HEK293 (cell line): ENCODE results near the gene LRFN3.

Source experiments
- ATF2 ChIP-seq: fragments of 450-650 bp; formaldehyde crosslinking; IDR thresholded peaks from 2 replicates; pipeline ENCODE4 v1.5.1; 2016; ENCODE audit warnings: missing biosample characterization, missing genetic modification characterization, low read depth
- EGR2 ChIP-seq: fragments of 450-650 bp; formaldehyde crosslinking; IDR thresholded peaks from 2 replicates; pipeline ENCODE4 v1.5.1; 2016; ENCODE audit warnings: low read depth, missing biosample characterization, missing genetic modification characterization
- GLI2 ChIP-seq: fragments of 450-650 bp; formaldehyde crosslinking; IDR thresholded peaks from 2 replicates; pipeline ENCODE4; 2017; ENCODE audit warnings: missing biosample characterization, missing genetic modification characterization, low read depth, borderline replicate concordance
- IKZF3 ChIP-seq: fragments of 450-650 bp; IDR thresholded peaks from 2 replicates; pipeline ENCODE4 v1.5.0; 2018; ENCODE audit warnings: missing biosample characterization, mild to moderate bottlenecking, missing genetic modification characterization, moderate library complexity
- KLF7 ChIP-seq: fragments of 450-650 bp; formaldehyde crosslinking; IDR thresholded peaks from 2 replicates; pipeline ENCODE4 v1.5.1; 2016; ENCODE audit warnings: missing biosample characterization, missing genetic modification characterization, borderline replicate concordance
- KLF9 ChIP-seq: fragments of 450-650 bp; formaldehyde crosslinking; IDR thresholded peaks from 2 replicates; pipeline ENCODE4 v1.5.1; 2016; ENCODE audit warnings: missing biosample characterization, missing genetic modification characterization, low read depth
- MZF1 ChIP-seq: fragments of 450-650 bp; formaldehyde crosslinking; IDR thresholded peaks from 2 replicates; pipeline ENCODE4 v1.5.1; 2017; ENCODE audit warnings: missing biosample characterization, missing genetic modification characterization, borderline replicate concordance
- PATZ1 ChIP-seq: fragments of 450-650 bp; formaldehyde crosslinking; IDR thresholded peaks from 2 replicates; pipeline ENCODE4 v1.5.1; 2016; ENCODE audit warnings: missing biosample characterization, missing genetic modification characterization
- PBX3 ChIP-seq: sonication (generic); formaldehyde crosslinking; IDR thresholded peaks from 2 replicates; pipeline ENCODE4 v1.8.1; 2022; ENCODE audit warnings: mild to moderate bottlenecking, moderate library complexity, missing genetic modification reagents
- SP7 ChIP-seq: fragments of 450-650 bp; formaldehyde crosslinking; IDR thresholded peaks from 2 replicates; pipeline ENCODE4 v1.5.1; 2016; ENCODE audit warnings: missing biosample characterization, missing genetic modification characterization
- ZBTB1 ChIP-seq: fragments of 450-650 bp; formaldehyde crosslinking; IDR thresholded peaks from 2 replicates; pipeline ENCODE4 v1.5.1; 2016; ENCODE audit warnings: missing biosample characterization, missing genetic modification characterization
- ZEB2 ChIP-seq: fragments of 450-650 bp; formaldehyde crosslinking; IDR thresholded peaks from 2 replicates; pipeline ENCODE4 v1.5.1; 2016; ENCODE audit warnings: missing biosample characterization, missing genetic modification characterization
- ZNF10 ChIP-seq: fragments of 450-650 bp; formaldehyde crosslinking; IDR thresholded peaks from 2 replicates; pipeline ENCODE4 v1.5.1; 2017; ENCODE audit warnings: missing biosample characterization, missing genetic modification characterization
- ZNF114 ChIP-seq: fragments of 450-650 bp; formaldehyde crosslinking; IDR thresholded peaks from 2 replicates; pipeline ENCODE4 v1.5.0; 2017; ENCODE audit warnings: missing biosample characterization, missing genetic modification characterization
- ZNF157 ChIP-seq: fragments of 450-650 bp; formaldehyde crosslinking; IDR thresholded peaks from 2 replicates; pipeline ENCODE4 v1.5.1; 2016; ENCODE audit warnings: missing biosample characterization, missing genetic modification characterization
- ZNF214 ChIP-seq: fragments of 450-650 bp; formaldehyde crosslinking; IDR thresholded peaks from 2 replicates; pipeline ENCODE4 v1.5.1; 2017; ENCODE audit warnings: missing biosample characterization, mild to moderate bottlenecking, missing genetic modification characterization, borderline replicate concordance
- ZNF221 ChIP-seq: fragments of 450-650 bp; formaldehyde crosslinking; IDR thresholded peaks from 2 replicates; pipeline ENCODE4 v1.5.1; 2017; ENCODE audit warnings: missing biosample characterization, missing genetic modification characterization, borderline replicate concordance
- ZNF266 ChIP-seq: fragments of 450-650 bp; formaldehyde crosslinking; IDR thresholded peaks from 2 replicates; pipeline ENCODE4 v1.5.1; 2016; ENCODE audit warnings: missing biosample characterization, missing genetic modification characterization, low read depth
- ZNF292 ChIP-seq: fragments of 450-650 bp; formaldehyde crosslinking; IDR thresholded peaks from 2 replicates; pipeline ENCODE4 v1.5.1; 2016; ENCODE audit warnings: low read depth, missing biosample characterization, missing genetic modification characterization, borderline replicate concordance
- ZNF311 ChIP-seq: fragments of 450-650 bp; formaldehyde crosslinking; IDR thresholded peaks from 2 replicates; pipeline ENCODE4 v1.5.1; 2017; ENCODE audit warnings: missing biosample characterization, missing genetic modification characterization, borderline replicate concordance
- ZNF335 ChIP-seq: fragments of 450-650 bp; formaldehyde crosslinking; conservative IDR thresholded peaks from 2 replicates; pipeline ENCODE4 v1.5.1; 2016; ENCODE audit warnings: missing biosample characterization, missing genetic modification characterization
- ZNF404 ChIP-seq: fragments of 450-650 bp; formaldehyde crosslinking; IDR thresholded peaks from 2 replicates; pipeline ENCODE4 v1.5.1; 2017; ENCODE audit warnings: missing biosample characterization, missing genetic modification characterization
- ZNF449 ChIP-seq: fragments of 450-650 bp; formaldehyde crosslinking; IDR thresholded peaks from 2 replicates; pipeline ENCODE4 v1.5.1; 2017; ENCODE audit warnings: missing biosample characterization, mild to moderate bottlenecking, missing genetic modification characterization, moderate library complexity
- ZNF514 ChIP-seq: fragments of 450-650 bp; formaldehyde crosslinking; IDR thresholded peaks from 2 replicates; pipeline ENCODE4 v1.5.1; 2016; ENCODE audit warnings: missing biosample characterization, missing genetic modification characterization
- ZNF521 ChIP-seq: fragments of 450-650 bp; formaldehyde crosslinking; IDR thresholded peaks from 2 replicates; pipeline ENCODE4 v1.5.1; 2017; ENCODE audit warnings: missing biosample characterization, mild to moderate bottlenecking, missing genetic modification characterization
- ZNF544 ChIP-seq: fragments of 450-650 bp; formaldehyde crosslinking; IDR thresholded peaks from 2 replicates; pipeline ENCODE4 v1.5.0; 2017; ENCODE audit warnings: missing biosample characterization, missing genetic modification characterization
- ZNF548 ChIP-seq: fragments of 450-650 bp; formaldehyde crosslinking; IDR thresholded peaks from 2 replicates; pipeline ENCODE4 v1.5.1; 2016; ENCODE audit warnings: missing biosample characterization, missing genetic modification characterization
- ZNF558 ChIP-seq: fragments of 450-650 bp; formaldehyde crosslinking; IDR thresholded peaks from 2 replicates; pipeline ENCODE4 v1.5.1; 2016; ENCODE audit warnings: missing biosample characterization, missing genetic modification characterization
- ZNF580 ChIP-seq: fragments of 450-650 bp; formaldehyde crosslinking; IDR thresholded peaks from 2 replicates; pipeline ENCODE4 v1.5.1; 2016; ENCODE audit warnings: missing biosample characterization, missing genetic modification characterization
- ZNF600 ChIP-seq: fragments of 450-650 bp; formaldehyde crosslinking; IDR thresholded peaks from 2 replicates; pipeline ENCODE4 v1.5.1; 2016; ENCODE audit warnings: missing biosample characterization, missing genetic modification characterization
- ZNF623 ChIP-seq: fragments of 450-650 bp; formaldehyde crosslinking; IDR thresholded peaks from 2 replicates; pipeline ENCODE4 v1.5.1; 2016; ENCODE audit warnings: missing biosample characterization, missing genetic modification characterization
- ZNF660 ChIP-seq: fragments of 450-650 bp; IDR thresholded peaks from 2 replicates; pipeline ENCODE4 v1.5.1; 2018; ENCODE audit warnings: missing biosample characterization, mild to moderate bottlenecking, missing genetic modification characterization
- ZNF670 ChIP-seq: fragments of 450-650 bp; formaldehyde crosslinking; IDR thresholded peaks from 2 replicates; pipeline ENCODE4 v1.5.1; 2016; ENCODE audit warnings: missing biosample characterization, missing genetic modification characterization, low read depth
- ZXDB ChIP-seq: fragments of 450-650 bp; formaldehyde crosslinking; IDR thresholded peaks from 2 replicates; pipeline ENCODE4 v1.5.1; 2016; ENCODE audit warnings: missing biosample characterization, missing genetic modification characterization

Gene LRFN3

GRCh38 chr19:35899547-35900214, 36.5 kb upstream of the LRFN3 start (continued):
- TF ChIP-seq ZNF157 (tag by site-specific recombination) (no peak), KLF7 (tag by site-specific recombination) (peak; percentile 91), ZNF311 (tag by site-specific recombination) (no peak), ZNF670 (tag by site-specific recombination) (no peak), ZNF514 (no peak), SP7 (peak; percentile 90), ZNF335 (tag by site-specific recombination) (peak; percentile 78), IKZF3 (tag by site-specific recombination) (peak; percentile 73), ZNF623 (tag by site-specific recombination) (no peak; the same call in 1 of the 2 replicates), ZBTB1 (tag by site-specific recombination) (peak; percentile 90), KLF9 (tag by site-specific recombination) (peak; percentile 77), PATZ1 (peak; percentile 99), ZEB2 (tag by site-specific recombination) (peak; percentile 88), ZNF558 (tag by site-specific recombination) (peak; percentile 62; the same call in 1 of the 2 replicates), ZNF266 (no peak), ZNF114 (tag by site-specific recombination) (no peak), ZNF548 (tag by site-specific recombination) (no peak), ZNF580 (tag by site-specific recombination) (peak; percentile 55), PBX3 (CRISPR knock-in tag) (no peak), MZF1 (peak; percentile 91), ZNF221 (tag by site-specific recombination) (no peak), EGR2 (tag by site-specific recombination) (peak; percentile 97), ZNF660 (tag by site-specific recombination) (peak; percentile 90), ZNF521 (no peak), ATF2 (tag by site-specific recombination) (peak; percentile 64), ZNF214 (tag by site-specific recombination) (no peak), ZNF449 (tag by site-specific recombination) (peak; percentile 9; the same call in 1 of the 2 replicates), ZXDB (tag by site-specific recombination) (peak; percentile 86), ZNF10 (tag by site-specific recombination) (no peak), GLI2 (tag by site-specific recombination) (no peak), ZNF404 (tag by site-specific recombination) (no peak), ZNF544 (tag by site-specific recombination) (no peak), ZNF292 (tag by site-specific recombination) (no peak), ZNF600 (peak; percentile 82)
